IMR-90 (cell line): ENCODE results near the gene SATB2. TPM values are rescaled to one million over a fixed set of nuclear protein-coding genes. Genes with fewer than 3 reads are reported as not detected.

Source experiments
- ATAC-seq: fragments of 200-7000 bp; cut with Tn5 transposase; 2 replicates; pipeline ENCODE4 v1.9.1; 2020; ENCODE audit warnings: low read depth, mild to moderate bottlenecking, moderate library complexity
- BruUV-seq: library from RNA; stranded (reverse); fragments of 400-500 nt; replicated peaks from 2 replicates; lab custom pipeline; 2021; lab: Mats Ljungman, UMichigan
- CTCF ChIA-PET: fragments of 300-600 bp; formaldehyde crosslinking; extraction: SDS; loops from one replicate; lab custom pipeline; 2021; ENCODE audit warnings: antibody characterized with exemption; lab: Yijun Ruan, JAX
- POLR2A ChIA-PET: fragments of 300-600 bp; sonication (Branson Sonifier 250); formaldehyde crosslinking; loops from one replicate; lab custom pipeline; 2022; ENCODE audit warnings: antibody characterized with exemption; ENCODE audit not compliant: unreplicated experiment; lab: Charles Lee
- DNase-seq: peaks from one replicate; pipeline ENCODE4 v3.0.0; 2013
- H2AFZ ChIP-seq: replicated peaks from 2 replicates; pipeline ENCODE3; 2013; ENCODE audit warnings: low read length, mild to moderate bottlenecking; ENCODE audit not compliant: poor library complexity
- H2AK5ac ChIP-seq: 2 replicates; pipeline ENCODE4 v1.6.1; 2013; ENCODE audit warnings: low read depth, low read length, inconsistent platforms
- H2AK9ac ChIP-seq: replicated peaks from 2 replicates; pipeline ENCODE3; 2013; ENCODE audit warnings: mild to moderate bottlenecking, low read depth, low read length, moderate library complexity; ENCODE audit not compliant: poor library complexity
- H2BK120ac ChIP-seq: 2 replicates; pipeline ENCODE4 v1.6.1; 2013; ENCODE audit warnings: low read depth, low read length, inconsistent platforms
- H2BK15ac ChIP-seq: 3 replicates; pipeline ENCODE4 v1.6.1; 2013; ENCODE audit warnings: low read depth, low read length, inconsistent platforms
- H2BK20ac ChIP-seq: 2 replicates; pipeline ENCODE4 v1.6.1; 2013; ENCODE audit warnings: low read depth, mild to moderate bottlenecking, inconsistent platforms, low read length, moderate library complexity
- H2BK5ac ChIP-seq: 2 replicates; pipeline ENCODE4 v1.6.1; 2013; ENCODE audit warnings: mild to moderate bottlenecking, low read depth, low read length, inconsistent platforms; ENCODE audit not compliant: poor library complexity, severe bottlenecking
- H3K14ac ChIP-seq: replicated peaks from 2 replicates; pipeline ENCODE4 v1.6.1; 2013; ENCODE audit warnings: low read depth, low read length, inconsistent platforms
- H3K18ac ChIP-seq: 2 replicates; pipeline ENCODE4 v1.6.1; 2013; ENCODE audit warnings: low read depth, low read length, control low read depth
- H3K23ac ChIP-seq: 2 replicates; pipeline ENCODE4 v1.6.1; 2013; ENCODE audit warnings: low read depth, low read length, inconsistent platforms
- H3K27ac ChIP-seq: 2 replicates; pipeline ENCODE4 v1.5.1; 2013; ENCODE audit warnings: mild to moderate bottlenecking, control low read depth, low read length; ENCODE audit not compliant: insufficient read depth
- H3K27me3 ChIP-seq: 2 replicates; pipeline ENCODE4 v1.6.1; 2013; ENCODE audit warnings: low read length; ENCODE audit not compliant: control insufficient read depth, insufficient read depth
- H3K36me3 ChIP-seq: 2 replicates; pipeline ENCODE4 v1.6.1; 2013; ENCODE audit warnings: low read length, mixed read lengths; ENCODE audit not compliant: control insufficient read depth, insufficient read depth
- H3K4ac ChIP-seq: 2 replicates; pipeline ENCODE4 v1.6.1; 2013; ENCODE audit warnings: low read depth, low read length, inconsistent platforms
- H3K4me1 ChIP-seq: 2 replicates; pipeline ENCODE4 v1.6.1; 2013; ENCODE audit warnings: low read length, mixed read lengths; ENCODE audit not compliant: control insufficient read depth, insufficient read depth
- H3K4me2 ChIP-seq: 2 replicates; pipeline ENCODE4 v1.6.1; 2013; ENCODE audit warnings: low read depth, mild to moderate bottlenecking, control low read depth, low read length, moderate library complexity
- H3K4me3 ChIP-seq: 2 replicates; pipeline ENCODE4 v1.5.1; 2013; ENCODE audit warnings: low read depth, mild to moderate bottlenecking, control low read depth, low read length, moderate library complexity; ENCODE audit not compliant: insufficient read depth
- H3K56ac ChIP-seq: 2 replicates; pipeline ENCODE4 v1.6.1; 2013; ENCODE audit warnings: low read length, inconsistent platforms; ENCODE audit not compliant: insufficient read depth; ENCODE audit errors: extremely low read depth
- H3K79me1 ChIP-seq, 2 experiments: 2 replicates each; pipeline ENCODE4 v1.6.1; 2013; ENCODE audit warnings: low read length in 2 of 2, inconsistent platforms in 1 of 2, low read depth in 1 of 2
- H3K9ac ChIP-seq: 2 replicates; pipeline ENCODE4 v1.6.1; 2013; ENCODE audit warnings: low read depth, low read length, control low read depth
- H3K9me1 ChIP-seq: 2 replicates; pipeline ENCODE4 v1.6.1; 2013; ENCODE audit warnings: low read length, inconsistent platforms; ENCODE audit not compliant: insufficient read depth
- H3K9me3 ChIP-seq: 2 replicates; pipeline ENCODE4 v1.6.1; 2013; ENCODE audit warnings: low read length; ENCODE audit not compliant: control insufficient read depth, insufficient read depth
- H4K20me1 ChIP-seq: 2 replicates; pipeline ENCODE4 v1.6.1; 2013; ENCODE audit warnings: low read length, inconsistent platforms; ENCODE audit not compliant: insufficient read depth
- H4K5ac ChIP-seq: 2 replicates; pipeline ENCODE4 v1.6.1; 2013; ENCODE audit warnings: mild to moderate bottlenecking, low read depth, low read length, control low read depth
- H4K8ac ChIP-seq, 2 experiments: 2 replicates each; pipeline ENCODE4 v1.6.1; 2013; ENCODE audit warnings: low read depth in 2 of 2, low read length in 2 of 2, control low read depth in 1 of 2, inconsistent platforms in 1 of 2
- H4K91ac ChIP-seq: 2 replicates; pipeline ENCODE4 v1.6.1; 2013; ENCODE audit warnings: low read depth, low read length, inconsistent platforms; ENCODE audit not compliant: insufficient read depth
- BHLHE40 ChIP-seq: fragments of 150-350 bp; IDR thresholded peaks from 2 replicates; pipeline ENCODE4 v1.6.1; 2016; ENCODE audit warnings: mild to moderate bottlenecking, low read depth, low read length
- CEBPB ChIP-seq: IDR thresholded peaks from 2 replicates; pipeline ENCODE4 v1.6.1; 2012; ENCODE audit warnings: low read depth, low read length, improper control_type of control experiment
- CHD1 ChIP-seq: IDR thresholded peaks from 2 replicates; pipeline ENCODE4 v1.6.1; 2012; ENCODE audit warnings: low read depth, low read length, improper control_type of control experiment
- ELK1 ChIP-seq: fragments of 150-350 bp; IDR thresholded peaks from 2 replicates; pipeline ENCODE4 v1.6.1; 2016; ENCODE audit warnings: low read depth, mild to moderate bottlenecking, low read length, moderate library complexity, borderline replicate concordance
- FOS ChIP-seq: fragments of 150-350 bp; IDR thresholded peaks from 2 replicates; pipeline ENCODE4 v1.6.1; 2016; ENCODE audit warnings: low read depth, low read length
- MAFK ChIP-seq: IDR thresholded peaks from 2 replicates; pipeline ENCODE4 v1.6.1; 2012; ENCODE audit warnings: low read depth, low read length, improper control_type of control experiment
- MAZ ChIP-seq: IDR thresholded peaks from 2 replicates; pipeline ENCODE4 v1.6.1; 2012; ENCODE audit warnings: low read depth, mild to moderate bottlenecking, low read length, improper control_type of control experiment, moderate library complexity, borderline replicate concordance
- MXI1 ChIP-seq: IDR thresholded peaks from 2 replicates; pipeline ENCODE4 v1.6.1; 2012; ENCODE audit warnings: low read depth, mild to moderate bottlenecking, low read length, moderate library complexity, borderline replicate concordance
- NFE2L2 ChIP-seq: fragments of 150-350 bp; IDR thresholded peaks from 2 replicates; pipeline ENCODE4 v1.6.1; 2016; ENCODE audit warnings: low read depth, mild to moderate bottlenecking, low read length
- POLR2A ChIP-seq: IDR thresholded peaks from 2 replicates; pipeline ENCODE4 v1.6.1; 2012; ENCODE audit warnings: mild to moderate bottlenecking, low read depth, low read length
- RAD21 ChIP-seq: IDR thresholded peaks from 2 replicates; pipeline ENCODE4 v1.6.1; 2012; ENCODE audit warnings: low read length, improper control_type of control experiment
- RCOR1 ChIP-seq: IDR thresholded peaks from 2 replicates; pipeline ENCODE4 v1.6.1; 2012; ENCODE audit warnings: mild to moderate bottlenecking, low read length, improper control_type of control experiment; ENCODE audit not compliant: insufficient replicate concordance
- RFX5 ChIP-seq: IDR thresholded peaks from 2 replicates; pipeline ENCODE4 v1.8.0; 2012; ENCODE audit warnings: low read depth, mild to moderate bottlenecking, low read length, moderate library complexity
- SMC3 ChIP-seq: fragments of 150-350 bp; IDR thresholded peaks from 2 replicates; pipeline ENCODE4 v1.6.1; 2016; ENCODE audit warnings: low read depth, mild to moderate bottlenecking, antibody characterized with exemption, low read length, moderate library complexity
- WGBS, 2 experiments: methylation state at CpG; one replicate each; pipeline versions ENCODE4 v1.1.5 to v1.1.7; 2013; ENCODE audit warnings: missing lambda C conversion rate in 2 of 2; ENCODE audit not compliant: insufficient read length in 1 of 2; ENCODE audit errors: extremely low coverage in 2 of 2; 5-methylcytosine and 5-hydroxymethylcytosine counted together
- dilution Hi-C: fragments of 300-500 bp; cut with HindIII; formaldehyde crosslinking; loops from one replicate; pipeline ENCODE4 v1.14.3; 2018; ENCODE audit warnings: low sequenced_read_pairs; ENCODE audit not compliant: unreplicated experiment
- in situ Hi-C: fragments of 300-500 bp; cut with MboI; formaldehyde crosslinking; loops from 3 replicates; pipeline ENCODE4 v1.14.3; 2019; ENCODE audit warnings: low sequenced_read_pairs, inconsistent platforms, mixed read lengths
- intact Hi-C: fragments of 100-400 bp; cut with micrococcal nuclease; formaldehyde crosslinking; loops from 2 replicates; pipeline ENCODE4 v1.10.0; 2022
- polyA plus RNA-seq, 3 experiments: library from polyadenylated mRNA; depleted of rRNA; stranded (reverse); fragments of >200 nt; gene quantifications; 2 replicates each; pipeline ENCODE4 v1.2.3, GENCODE V29; 2012; ENCODE audit warnings: low replicate concordance in 1 of 3
- total RNA-seq: library from RNA; depleted of rRNA; stranded (reverse); fragments of >200 nt; gene quantifications from 2 replicates; pipeline ENCODE4 v1.2.3, GENCODE V29; 2012
- TF ChIP-seq, protein P1 (sequence below): fragments of 150-350 bp; IDR thresholded peaks from 2 replicates; pipeline ENCODE4 v1.6.1; 2017; ENCODE audit warnings: mild to moderate bottlenecking, antibody characterized with exemption, low read length, low read depth
- TF ChIP-seq, protein P2 (sequence below): conservative IDR thresholded peaks from 2 replicates; pipeline ENCODE4 v1.5.1; 2012; ENCODE audit warnings: mild to moderate bottlenecking, low read depth, low read length, improper control_type of control experiment

Gene SATB2
- total and polyA plus RNA-seq, 2 of the 4 experiments (the other 2 are of a cell fraction), result 6.2 to 8.4 TPM

DNA sequence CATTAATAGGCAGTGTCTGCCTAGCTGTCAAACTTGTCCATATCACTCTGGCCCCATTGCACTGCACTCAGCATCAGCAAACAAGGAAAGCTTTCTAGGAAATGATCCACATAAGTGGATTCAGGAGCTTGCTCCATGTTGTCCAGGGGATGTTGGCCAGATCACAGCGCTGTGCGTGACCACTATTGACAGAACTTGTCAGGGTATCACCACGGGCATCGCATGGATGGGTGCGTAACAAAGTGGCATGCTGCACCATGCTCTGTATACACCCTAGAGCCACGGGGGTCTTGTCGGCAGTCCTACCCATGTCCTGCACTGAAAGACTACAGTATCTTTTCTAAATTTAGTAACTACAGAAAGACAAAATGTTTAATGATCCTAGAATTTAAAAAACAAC lies 15.6 kb downstream of the SATB2 start:
- Histone ChIP-seq H3K23ac (no peak overlapping the region), H3K4me2 (no peak overlapping the region), H2BK20ac (no peak overlapping the region), H4K91ac (no peak overlapping the region), H2BK120ac (no peak overlapping the region), H2BK15ac (no peak overlapping the region), H3K9me1 (peaks cover 10% of the 10 kb centered on the region; the same call in 1 of the 2 replicates), H3K9ac (no peak overlapping the region), H3K4ac (no peak overlapping the region), H2AK5ac (no peak overlapping the region), H3K56ac (no peak overlapping the region), H4K8ac (no peak overlapping the region), H3K4me1 (no peaks in the 10 kb centered on the region), H2AFZ (no peak overlapping the region), H4K5ac (no peak overlapping the region), H2BK5ac (no peak overlapping the region), H3K4me3 (no peak overlapping the region), H3K79me1 (peaks cover 10 to 33% of the 10 kb centered on the region in 2 experiments; a peak in 3 of 4 replicates), H4K20me1 (no peaks in the 10 kb centered on the region; the same call in 1 of the 2 replicates), H3K9me3 (no peaks in the 10 kb centered on the region), H3K14ac (no peak overlapping the region), H2AK9ac (no peak overlapping the region), H3K27ac (no peak overlapping the region), H3K36me3 (peaks cover 4% of the 10 kb centered on the region; the same call in 1 of the 2 replicates), H3K27me3 (no peaks in the 10 kb centered on the region), H3K18ac (no peak overlapping the region)
- in situ Hi-C loops, result no loop called here
- DNase-seq (no peak), ATAC-seq (no peak)
- ChIA-PET POLR2A (no interaction called here), CTCF (no interaction called here)
- WGBS, 2 experiments, result no CpG with 5 or more reads among the region's 7 CpGs
- dilution Hi-C loops, result no loop called here
- intact Hi-C loops, result no loop called here
- TF ChIP-seq FOS (no peak), CEBPB (no peak), BHLHE40 (no peak), RFX5 (no peak), MAZ (no peak), SMC3 (no peak), NFE2L2 (no peak), MXI1 (no peak), RAD21 (no peak), MAFK (no peak), CHD1 (no peak), ELK1 (no peak), RCOR1 (no peak), POLR2A (no peak)
- TF ChIP-seq, protein P1, sequence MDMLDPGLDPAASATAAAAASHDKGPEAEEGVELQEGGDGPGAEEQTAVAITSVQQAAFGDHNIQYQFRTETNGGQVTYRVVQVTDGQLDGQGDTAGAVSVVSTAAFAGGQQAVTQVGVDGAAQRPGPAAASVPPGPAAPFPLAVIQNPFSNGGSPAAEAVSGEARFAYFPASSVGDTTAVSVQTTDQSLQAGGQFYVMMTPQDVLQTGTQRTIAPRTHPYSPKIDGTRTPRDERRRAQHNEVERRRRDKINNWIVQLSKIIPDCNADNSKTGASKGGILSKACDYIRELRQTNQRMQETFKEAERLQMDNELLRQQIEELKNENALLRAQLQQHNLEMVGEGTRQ, result no peak
- TF ChIP-seq, protein P2, sequence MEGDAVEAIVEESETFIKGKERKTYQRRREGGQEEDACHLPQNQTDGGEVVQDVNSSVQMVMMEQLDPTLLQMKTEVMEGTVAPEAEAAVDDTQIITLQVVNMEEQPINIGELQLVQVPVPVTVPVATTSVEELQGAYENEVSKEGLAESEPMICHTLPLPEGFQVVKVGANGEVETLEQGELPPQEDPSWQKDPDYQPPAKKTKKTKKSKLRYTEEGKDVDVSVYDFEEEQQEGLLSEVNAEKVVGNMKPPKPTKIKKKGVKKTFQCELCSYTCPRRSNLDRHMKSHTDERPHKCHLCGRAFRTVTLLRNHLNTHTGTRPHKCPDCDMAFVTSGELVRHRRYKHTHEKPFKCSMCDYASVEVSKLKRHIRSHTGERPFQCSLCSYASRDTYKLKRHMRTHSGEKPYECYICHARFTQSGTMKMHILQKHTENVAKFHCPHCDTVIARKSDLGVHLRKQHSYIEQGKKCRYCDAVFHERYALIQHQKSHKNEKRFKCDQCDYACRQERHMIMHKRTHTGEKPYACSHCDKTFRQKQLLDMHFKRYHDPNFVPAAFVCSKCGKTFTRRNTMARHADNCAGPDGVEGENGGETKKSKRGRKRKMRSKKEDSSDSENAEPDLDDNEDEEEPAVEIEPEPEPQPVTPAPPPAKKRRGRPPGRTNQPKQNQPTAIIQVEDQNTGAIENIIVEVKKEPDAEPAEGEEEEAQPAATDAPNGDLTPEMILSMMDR, result no peak
- no TSS peak for BruUV-seq
